Measurements from ENCODE around the gene POLE2.
"Not testable (repeated sequence)": the region's sequence is repeated elsewhere in the genome, so short reads cannot be mapped to it uniquely, and the experiment has no call there.

POLE2 gene

DNA sequence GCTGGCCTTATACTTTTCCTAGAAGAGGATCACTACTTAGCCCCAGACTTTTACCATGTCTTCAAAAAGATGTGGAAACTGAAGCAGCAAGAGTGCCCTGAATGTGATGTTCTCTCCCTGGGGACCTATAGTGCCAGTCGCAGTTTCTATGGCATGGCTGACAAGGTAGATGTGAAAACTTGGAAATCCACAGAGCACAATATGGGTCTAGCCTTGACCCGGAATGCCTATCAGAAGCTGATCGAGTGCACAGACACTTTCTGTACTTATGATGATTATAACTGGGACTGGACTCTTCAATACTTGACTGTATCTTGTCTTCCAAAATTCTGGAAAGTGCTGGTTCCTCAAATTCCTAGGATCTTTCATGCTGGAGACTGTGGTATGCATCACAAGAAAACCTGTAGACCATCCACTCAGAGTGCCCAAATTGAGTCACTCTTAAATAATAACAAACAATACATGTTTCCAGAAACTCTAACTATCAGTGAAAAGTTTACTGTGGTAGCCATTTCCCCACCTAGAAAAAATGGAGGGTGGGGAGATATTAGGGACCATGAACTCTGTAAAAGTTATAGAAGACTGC lies 65.9 kb downstream of the POLE2 start:
- TF ChIP-seq, protein P1, sequence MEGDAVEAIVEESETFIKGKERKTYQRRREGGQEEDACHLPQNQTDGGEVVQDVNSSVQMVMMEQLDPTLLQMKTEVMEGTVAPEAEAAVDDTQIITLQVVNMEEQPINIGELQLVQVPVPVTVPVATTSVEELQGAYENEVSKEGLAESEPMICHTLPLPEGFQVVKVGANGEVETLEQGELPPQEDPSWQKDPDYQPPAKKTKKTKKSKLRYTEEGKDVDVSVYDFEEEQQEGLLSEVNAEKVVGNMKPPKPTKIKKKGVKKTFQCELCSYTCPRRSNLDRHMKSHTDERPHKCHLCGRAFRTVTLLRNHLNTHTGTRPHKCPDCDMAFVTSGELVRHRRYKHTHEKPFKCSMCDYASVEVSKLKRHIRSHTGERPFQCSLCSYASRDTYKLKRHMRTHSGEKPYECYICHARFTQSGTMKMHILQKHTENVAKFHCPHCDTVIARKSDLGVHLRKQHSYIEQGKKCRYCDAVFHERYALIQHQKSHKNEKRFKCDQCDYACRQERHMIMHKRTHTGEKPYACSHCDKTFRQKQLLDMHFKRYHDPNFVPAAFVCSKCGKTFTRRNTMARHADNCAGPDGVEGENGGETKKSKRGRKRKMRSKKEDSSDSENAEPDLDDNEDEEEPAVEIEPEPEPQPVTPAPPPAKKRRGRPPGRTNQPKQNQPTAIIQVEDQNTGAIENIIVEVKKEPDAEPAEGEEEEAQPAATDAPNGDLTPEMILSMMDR (IDR thresholded peaks at IDR 0.05) = no peak
- H3K4me3 ChIP-seq (ENCODE audit: low read depth in 1 of 2, low read length in 1 of 2) = peak overlapping the region; percentile 87 to 89
- H3K27ac ChIP-seq = peak overlapping the region; percentile 95
- no peaks in the 10 kb centered on the region for H3K27me3 ChIP-seq
- no peaks in the 10 kb centered on the region for H3K9me3 ChIP-seq
- H3K36me3 ChIP-seq = peaks cover 19% of the 10 kb centered on the region
- peaks cover 38 to 39% of the 10 kb centered on the region in 2 experiments for H3K4me1 ChIP-seq (ENCODE audit: control insufficient read depth in 1 of 2, insufficient read depth in 1 of 2, low read depth in 1 of 2, low read length in 1 of 2)

DNA sequence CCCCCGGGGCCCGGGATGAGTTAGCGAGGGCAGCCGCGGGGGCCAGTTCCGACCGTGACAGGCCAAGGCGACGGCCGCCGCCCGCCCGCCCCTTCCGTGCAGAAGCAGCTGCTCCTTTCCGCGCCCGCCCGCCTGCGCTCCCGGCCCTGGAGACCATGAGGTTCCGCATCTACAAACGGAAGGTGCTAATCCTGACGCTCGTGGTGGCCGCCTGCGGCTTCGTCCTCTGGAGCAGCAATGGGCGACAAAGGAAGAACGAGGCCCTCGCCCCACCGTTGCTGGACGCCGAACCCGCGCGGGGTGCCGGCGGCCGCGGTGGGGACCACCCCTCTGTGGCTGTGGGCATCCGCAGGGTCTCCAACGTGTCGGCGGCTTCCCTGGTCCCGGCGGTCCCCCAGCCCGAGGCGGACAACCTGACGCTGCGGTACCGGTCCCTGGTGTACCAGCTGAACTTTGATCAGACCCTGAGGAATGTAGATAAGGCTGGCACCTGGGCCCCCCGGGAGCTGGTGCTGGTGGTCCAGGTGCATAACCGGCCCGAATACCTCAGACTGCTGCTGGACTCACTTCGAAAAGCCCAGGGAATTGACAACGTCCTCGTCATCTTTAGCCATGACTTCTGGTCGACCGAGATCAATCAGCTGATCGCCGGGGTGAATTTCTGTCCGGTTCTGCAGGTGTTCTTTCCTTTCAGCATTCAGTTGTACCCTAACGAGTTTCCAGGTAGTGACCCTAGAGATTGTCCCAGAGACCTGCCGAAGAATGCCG lies 66.7 kb downstream of the POLE2 start:
- peak overlapping the region; percentile 95 for H3K27ac ChIP-seq
- no peaks in the 10 kb centered on the region for H3K27me3 ChIP-seq
- H3K9me3 ChIP-seq = no peaks in the 10 kb centered on the region
- TF ChIP-seq, protein P1 (IDR thresholded peaks at IDR 0.05) = no peak
- peaks cover 19% of the 10 kb centered on the region for H3K36me3 ChIP-seq
- H3K4me1 ChIP-seq (ENCODE audit: control insufficient read depth in 1 of 2, insufficient read depth in 1 of 2, low read depth in 1 of 2, low read length in 1 of 2) = peaks cover 38 to 39% of the 10 kb centered on the region in 2 experiments
- peak overlapping the region; percentile 87 to 89 for H3K4me3 ChIP-seq (ENCODE audit: low read depth in 1 of 2, low read length in 1 of 2)

DNA sequence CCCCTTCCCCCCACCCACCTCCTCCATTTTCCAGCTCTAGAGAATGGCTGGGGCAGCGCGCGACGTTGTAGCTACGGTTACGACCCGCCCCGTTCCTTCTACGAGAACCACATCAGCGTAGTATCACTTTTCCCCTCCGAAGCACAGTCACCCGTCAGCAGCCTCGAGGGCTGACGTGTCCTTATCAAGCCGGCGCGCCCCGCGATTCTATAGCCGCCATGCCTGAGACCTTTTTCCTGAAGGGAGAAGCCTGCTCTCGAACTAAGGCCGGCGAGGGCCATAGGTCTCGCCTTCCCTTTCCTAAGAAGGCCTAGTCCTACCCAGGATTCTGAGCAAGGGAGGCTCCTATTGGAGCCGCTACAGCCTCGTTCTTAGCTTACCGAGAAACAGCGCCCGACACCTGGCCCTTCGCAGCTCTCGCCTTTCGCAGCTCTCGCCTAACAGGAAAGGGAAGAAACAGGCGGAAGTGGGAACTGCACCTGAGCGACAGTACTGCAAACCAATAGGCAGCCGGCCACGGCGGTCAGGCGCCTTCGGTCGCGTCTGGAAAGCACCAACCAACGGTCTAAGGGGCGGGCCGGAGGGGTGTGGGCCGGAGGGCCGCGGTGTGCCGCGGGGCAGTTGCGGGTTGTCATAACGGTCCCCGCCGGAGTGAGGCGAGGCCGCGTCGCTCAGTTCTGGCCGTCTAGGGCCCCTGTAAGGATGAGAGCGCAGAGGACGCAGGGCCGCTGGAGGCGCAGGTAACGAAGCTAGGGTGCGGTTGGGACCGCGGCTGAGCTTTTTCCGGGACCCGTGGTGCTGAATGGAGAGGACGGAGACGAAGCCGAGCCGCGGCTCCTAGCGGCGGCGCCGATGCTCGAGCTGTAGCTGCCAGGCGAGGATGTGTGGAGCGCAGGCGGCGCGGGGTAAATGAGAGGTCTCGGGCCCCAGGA lies 67.6 kb downstream of the POLE2 start, which contains the start of the genes MGAT2 and RPL36AL:
Gene MGAT2, plus strand, starts transcription at position 618 of the 932 bp plus-strand sequence. CDS start 470 bp downstream, outside the sequence.
Gene RPL36AL, minus strand, starts transcription at position 445 of the 932 bp plus-strand sequence. CDS start 1,522 bp downstream, outside the sequence.
- Histone ChIP-seq H3K27ac (peak within 1 kb of the TSS; percentile 95), H3K36me3 (peaks cover 24% of the 10 kb centered on the region), H3K4me3 (ENCODE audit: low read depth in 1 of 2, low read length in 1 of 2) (peak within 1 kb of the TSS; percentile 87 to 89), H3K9me3 (no peaks in the 10 kb centered on the region), H3K4me1 (ENCODE audit: control insufficient read depth in 1 of 2, insufficient read depth in 1 of 2, low read depth in 1 of 2, low read length in 1 of 2) (peaks cover 38 to 39% of the 10 kb centered on the region in 2 experiments), H3K27me3 (no peaks in the 10 kb centered on the region)
- TF ChIP-seq, protein P1 (IDR thresholded peaks at IDR 0.05) = peak; percentile 75

DNA sequence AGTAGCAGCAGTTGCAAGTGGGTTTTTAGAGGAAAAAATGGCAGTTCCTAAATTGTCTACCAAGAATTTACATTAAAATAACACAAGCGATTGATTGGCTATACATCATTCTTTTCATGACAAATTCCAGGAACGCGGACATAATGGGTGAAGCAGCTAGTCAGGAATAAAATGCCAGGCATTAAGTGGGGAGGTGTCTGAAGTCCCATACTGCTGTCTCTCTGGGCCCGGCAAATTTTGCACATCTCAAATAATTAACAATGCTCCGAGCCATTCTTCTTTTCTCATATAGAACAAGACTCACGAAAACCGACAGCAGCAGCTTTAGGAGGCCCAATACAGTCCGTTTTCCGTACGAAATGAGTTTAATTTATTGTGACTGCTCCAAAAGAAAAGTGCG lies 68.3 kb downstream of the POLE2 start:
- H3K27me3 ChIP-seq = no peaks in the 10 kb centered on the region
- peak overlapping the region; percentile 87 to 89 for H3K4me3 ChIP-seq (ENCODE audit: low read depth in 1 of 2, low read length in 1 of 2)
- peak overlapping the region; percentile 95 for H3K27ac ChIP-seq
- no peaks in the 10 kb centered on the region for H3K9me3 ChIP-seq
- TF ChIP-seq, protein P1 (IDR thresholded peaks at IDR 0.05) = no peak
- peaks cover 38 to 39% of the 10 kb centered on the region in 2 experiments for H3K4me1 ChIP-seq (ENCODE audit: control insufficient read depth in 1 of 2, insufficient read depth in 1 of 2, low read depth in 1 of 2, low read length in 1 of 2)
- peaks cover 24% of the 10 kb centered on the region for H3K36me3 ChIP-seq

DNA sequence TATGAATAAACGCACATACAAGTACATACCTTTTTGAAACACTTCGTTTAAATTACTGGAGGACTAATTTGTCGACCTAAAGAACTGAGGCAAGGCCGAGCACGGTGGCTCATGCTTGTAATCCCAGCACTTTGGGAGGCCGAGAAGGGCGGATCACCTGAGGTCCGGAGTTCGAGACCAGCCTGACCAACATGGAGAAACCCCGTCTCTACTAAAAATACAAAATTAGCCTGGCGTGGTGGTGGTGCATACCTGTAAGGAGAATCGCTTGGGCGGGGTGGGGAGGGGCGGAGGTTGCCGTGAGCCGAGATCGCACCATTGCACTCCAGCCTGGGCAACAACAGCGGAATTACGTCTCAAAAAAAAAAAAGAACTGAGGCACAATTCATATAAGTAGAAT lies 68.7 kb downstream of the POLE2 start:
- peaks cover 24% of the 10 kb centered on the region for H3K36me3 ChIP-seq
- H3K4me3 ChIP-seq (ENCODE audit: low read depth in 1 of 2, low read length in 1 of 2) = peak overlapping the region; percentile 87 to 89
- H3K27me3 ChIP-seq, H3K9me3 ChIP-seq: not testable (repeated sequence)
- H3K4me1 ChIP-seq (ENCODE audit: control insufficient read depth in 1 of 2, insufficient read depth in 1 of 2, low read depth in 1 of 2, low read length in 1 of 2) = peaks cover 38 to 39% of the 10 kb centered on the region in 2 experiments
- H3K27ac ChIP-seq = peak overlapping the region; percentile 95

Measured in neutrophil (primary cell).